HEK293T (cell line): ENCODE results near the gene SYN1.

Experiments used
- ARNT ChIP-seq: fragments of 450-650 bp; IDR thresholded peaks from 2 replicates; pipeline ENCODE4 v1.6.1; 2017; ENCODE audit warnings: mild to moderate bottlenecking
- BHLHE40 ChIP-seq: fragments of 450-650 bp; IDR thresholded peaks from 2 replicates; pipeline ENCODE4 v1.6.1; 2016; ENCODE audit warnings: mild to moderate bottlenecking, moderate library complexity, borderline replicate concordance
- CTBP1 ChIP-seq: fragments of 450-650 bp; IDR thresholded peaks from 2 replicates; pipeline ENCODE4 v1.6.1; 2016; ENCODE audit warnings: borderline replicate concordance
- ELF4 ChIP-seq: fragments of 450-650 bp; IDR thresholded peaks from 2 replicates; pipeline ENCODE4 v1.6.1; 2017; ENCODE audit warnings: antibody characterized with exemption
- FOXA1 ChIP-seq: fragments of 450-650 bp; IDR thresholded peaks from 2 replicates; pipeline ENCODE4 v1.6.1; 2016; ENCODE audit warnings: mild to moderate bottlenecking
- FOXK2 ChIP-seq: fragments of 450-650 bp; IDR thresholded peaks from 2 replicates; pipeline ENCODE4 v1.6.1; 2016; ENCODE audit warnings: mild to moderate bottlenecking
- FOXM1 ChIP-seq: fragments of 450-650 bp; IDR thresholded peaks from 2 replicates; pipeline ENCODE4 v1.6.1; 2017; ENCODE audit warnings: mild to moderate bottlenecking, borderline replicate concordance
- NFRKB ChIP-seq: fragments of 450-650 bp; IDR thresholded peaks from 2 replicates; pipeline ENCODE4 v1.6.1; 2016; ENCODE audit warnings: mild to moderate bottlenecking, moderate library complexity
- SP1 ChIP-seq: fragments of 450-650 bp; IDR thresholded peaks from 2 replicates; pipeline ENCODE4 v1.6.1; 2017
- SUZ12 ChIP-seq: fragments of 450-650 bp; IDR thresholded peaks from 2 replicates; pipeline ENCODE4 v1.6.1; 2016; ENCODE audit warnings: mild to moderate bottlenecking
- TARDBP ChIP-seq: fragments of 450-650 bp; IDR thresholded peaks from 2 replicates; pipeline ENCODE4 v1.6.1; 2016
- ZNF384 ChIP-seq: fragments of 450-650 bp; IDR thresholded peaks from 2 replicates; pipeline ENCODE4 v1.6.1; 2016
- TF ChIP-seq, protein P1 (sequence below): fragments of 450-650 bp; IDR thresholded peaks from 2 replicates; pipeline ENCODE4 v1.6.1; 2016

GRCh38 chrX:47574076-47574546, 45.5 kb downstream of the SYN1 start:
- TF ChIP-seq SP1 = no peak
- TF ChIP-seq BHLHE40 = no peak
- no peak for TF ChIP-seq CTBP1
- no peak for TF ChIP-seq FOXA1
- TF ChIP-seq ZNF384 = no peak
- no peak for TF ChIP-seq FOXK2
- no peak for TF ChIP-seq NFRKB
- no peak for TF ChIP-seq ARNT
- TF ChIP-seq, protein P1, sequence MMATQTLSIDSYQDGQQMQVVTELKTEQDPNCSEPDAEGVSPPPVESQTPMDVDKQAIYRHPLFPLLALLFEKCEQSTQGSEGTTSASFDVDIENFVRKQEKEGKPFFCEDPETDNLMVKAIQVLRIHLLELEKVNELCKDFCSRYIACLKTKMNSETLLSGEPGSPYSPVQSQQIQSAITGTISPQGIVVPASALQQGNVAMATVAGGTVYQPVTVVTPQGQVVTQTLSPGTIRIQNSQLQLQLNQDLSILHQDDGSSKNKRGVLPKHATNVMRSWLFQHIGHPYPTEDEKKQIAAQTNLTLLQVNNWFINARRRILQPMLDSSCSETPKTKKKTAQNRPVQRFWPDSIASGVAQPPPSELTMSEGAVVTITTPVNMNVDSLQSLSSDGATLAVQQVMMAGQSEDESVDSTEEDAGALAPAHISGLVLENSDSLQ = no peak
- TF ChIP-seq FOXM1 = no peak
- no peak for TF ChIP-seq SUZ12
- no peak for TF ChIP-seq ELF4
- no peak for TF ChIP-seq TARDBP
